Activated CD8-positive, alpha-beta memory T cell treated with anti-CD3 and anti-CD28 coated beads, Interleukin-2, amount 10 ng/mL, durations not matched to agents 7 days and 5 days (primary cell): Measurements from ENCODE around the gene TFDP2. TPM values are rescaled to one million over a fixed set of nuclear protein-coding genes. Genes with fewer than 3 reads are reported as not detected.
"Not testable (repeated sequence)": the region's sequence is repeated elsewhere in the genome, so short reads cannot be mapped to it uniquely, and the experiment has no call there.

ENCODE experiments used
- ATAC-seq: fragments of 150-1000 bp; cut with Tn5 transposase; one replicate; pipeline ENCODE4 v1.10.0; 2021; ENCODE audit warnings: moderate library complexity
- CTCF ChIA-PET: fragments of 350-600 bp; sonication (Branson Sonifier 250); formaldehyde crosslinking; loops from one replicate; lab custom pipeline; 2021; ENCODE audit warnings: antibody characterized with exemption; lab: Charles Lee
- DNase-seq: peaks from one replicate; pipeline ENCODE4 v3.0.0-alpha.2; 2020
- H3K27ac Mint-ChIP-seq: one replicate; pipeline ENCODE4 v1.8.0; 2021; ENCODE audit warnings: mild to moderate bottlenecking, mixed read lengths
- H3K27me3 Mint-ChIP-seq: one replicate; pipeline ENCODE4 v1.8.0; 2021; ENCODE audit warnings: mixed read lengths
- H3K36me3 Mint-ChIP-seq: one replicate; pipeline ENCODE4 v1.8.0; 2021; ENCODE audit warnings: mild to moderate bottlenecking, mixed read lengths
- H3K4me1 Mint-ChIP-seq: one replicate; pipeline ENCODE4 v1.8.0; 2021; ENCODE audit warnings: mixed read lengths
- H3K4me3 Mint-ChIP-seq: one replicate; pipeline ENCODE4 v1.8.0; 2021; ENCODE audit warnings: mild to moderate bottlenecking, moderate library complexity, mixed read lengths
- H3K9me3 Mint-ChIP-seq: one replicate; pipeline ENCODE4 v1.8.0; 2022; ENCODE audit warnings: low read depth, mixed read lengths
- total RNA-seq, 2 experiments: library from RNA; stranded (reverse); gene quantifications; one replicate each; pipeline ENCODE4 v1.2.3, GENCODE V29; 2021

TFDP2 gene
- total RNA-seq, 2 experiments from 2014 or later = 29.0 to 33.7 TPM

DNA sequence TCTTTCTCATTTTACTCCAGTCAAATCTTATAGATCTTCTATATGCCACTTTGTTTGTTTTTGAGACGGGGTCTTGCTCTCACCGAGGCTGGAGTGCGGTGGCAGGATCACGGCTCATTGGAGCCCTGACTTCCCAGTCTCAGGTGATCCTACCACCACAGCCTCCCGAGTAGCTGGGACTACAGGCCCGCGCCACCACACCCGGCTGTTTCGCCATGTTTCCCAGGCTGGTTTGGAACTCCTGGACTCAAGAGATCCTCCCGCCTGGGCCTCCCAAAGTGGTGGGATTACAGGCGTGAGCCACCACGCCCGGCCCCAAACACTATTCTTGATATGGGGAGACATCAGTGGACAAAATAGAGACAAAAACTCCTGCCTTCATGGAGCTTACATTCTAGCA is 927 bp upstream of the TFDP2 start:
- CTCF ChIA-PET = no interaction called here
- no peaks in the 10 kb centered on the region for H3K36me3 Mint-ChIP-seq

DNA sequence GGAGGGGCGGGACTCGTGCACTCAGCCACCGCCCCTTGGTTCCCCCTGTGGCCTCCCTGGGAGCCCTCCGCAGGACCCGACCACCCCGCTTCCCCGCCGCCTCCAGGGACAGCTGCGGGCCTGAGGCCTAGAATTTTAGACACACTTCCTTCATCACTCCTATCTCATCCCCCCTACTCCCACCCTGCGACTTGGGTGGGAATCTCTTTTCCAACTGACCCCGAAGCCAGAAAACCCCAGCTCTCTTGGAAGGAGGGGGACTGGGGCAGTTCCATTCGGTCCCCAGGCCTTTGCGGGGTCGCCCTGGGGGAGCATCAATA is 289 bp upstream of the TFDP2 start:
- CTCF ChIA-PET = interaction anchor here (0.9 kb wide), 1 partner anchor 130 kb away, joined by 4 read pairs; no protein-coding TSS in a partner anchor
- no peaks in the 10 kb centered on the region for H3K9me3 Mint-ChIP-seq
- ATAC-seq (no peak), DNase-seq (no peak)
- H3K27ac Mint-ChIP-seq = peak overlapping the region; percentile 77
- H3K4me1 Mint-ChIP-seq = peaks cover 27% of the 10 kb centered on the region
- peak overlapping the region; percentile 78 for H3K4me3 Mint-ChIP-seq
- H3K27me3 Mint-ChIP-seq = no peaks in the 10 kb centered on the region
- H3K36me3 Mint-ChIP-seq = no peaks in the 10 kb centered on the region

More for the DNA sequence above, 927 bp upstream of the TFDP2 start:
- Mint-ChIP-seq H3K9me3 (no peaks in the 10 kb centered on the region), H3K4me3 (peak overlapping the region; percentile 78), H3K27ac (no peak overlapping the region), H3K4me1 (peaks cover 27% of the 10 kb centered on the region), H3K27me3 (no peaks in the 10 kb centered on the region)
- ATAC-seq = no peak
- no peak for DNase-seq

DNA sequence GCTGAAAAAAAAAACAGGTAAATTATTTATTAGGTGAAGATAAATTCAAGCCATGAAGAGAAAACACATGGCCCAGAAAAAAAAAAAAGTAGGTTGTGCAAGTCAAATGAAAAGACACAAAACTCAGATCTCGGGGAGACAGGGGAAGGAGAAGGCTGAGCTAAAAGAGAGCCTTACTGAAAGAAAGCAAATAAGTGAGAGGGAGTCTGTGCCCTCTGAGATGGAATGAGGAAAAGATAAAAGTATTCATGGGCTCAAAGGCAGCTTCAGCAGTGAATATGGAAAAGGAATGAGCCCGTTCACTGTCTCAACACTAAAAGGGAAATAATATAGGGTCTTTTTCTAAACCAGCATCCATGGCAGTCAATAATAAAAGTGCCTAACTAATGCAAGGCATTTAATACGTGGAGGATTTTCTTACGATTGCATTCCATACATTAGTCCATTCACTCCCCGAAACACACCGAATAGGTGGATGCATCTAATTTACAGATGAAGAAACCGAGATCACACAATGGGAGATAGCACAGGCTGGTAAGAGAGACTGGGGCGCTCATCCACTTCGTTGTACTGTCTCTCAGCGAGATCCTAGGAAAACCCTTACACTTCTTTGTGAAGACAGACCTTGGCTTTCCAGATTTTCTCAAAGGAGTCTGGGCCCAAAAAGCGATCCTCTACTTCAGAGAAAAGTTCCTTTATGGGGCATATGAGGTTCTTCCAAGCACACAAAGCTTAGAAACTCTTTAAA is 1.1 kb downstream of the TFDP2 start:
- ATAC-seq = no peak
- H3K27me3 Mint-ChIP-seq = no peaks in the 10 kb centered on the region
- peak overlapping the region; percentile 64 for H3K27ac Mint-ChIP-seq
- peak overlapping the region; percentile 78 for H3K4me3 Mint-ChIP-seq
- H3K4me1 Mint-ChIP-seq = peaks cover 27% of the 10 kb centered on the region
- DNase-seq = no peak
- peaks cover 3% of the 10 kb centered on the region for H3K36me3 Mint-ChIP-seq
- H3K9me3 Mint-ChIP-seq = no peaks in the 10 kb centered on the region
- CTCF ChIA-PET = interaction anchor here (1.1 to 1.4 kb wide), 3 partner anchors 15 to 132 kb away, joined by 3 to 5 read pairs (median 4); no protein-coding TSS in a partner anchor

DNA sequence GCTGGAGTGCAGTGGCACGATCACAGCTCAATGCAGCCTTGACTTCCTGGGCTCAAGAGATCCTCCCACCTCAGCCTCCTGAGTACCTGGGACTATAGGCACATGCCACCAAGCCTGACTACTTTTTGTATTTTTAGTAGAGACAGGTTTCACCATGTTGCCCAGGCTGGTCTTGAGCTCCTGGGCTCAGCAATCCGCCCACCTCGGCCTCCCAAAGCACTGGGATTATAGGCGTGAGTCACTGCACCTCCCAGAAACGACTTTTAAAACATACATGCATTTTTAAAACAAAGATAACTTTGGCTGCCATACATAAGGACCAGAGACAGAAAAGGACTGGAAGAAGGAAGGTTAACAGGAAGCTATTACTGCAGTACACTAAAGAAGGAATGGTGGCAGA is 4.8 kb downstream of the TFDP2 start:
- not testable (repeated sequence) for H3K4me3 Mint-ChIP-seq, H3K9me3 Mint-ChIP-seq, ATAC-seq, H3K27me3 Mint-ChIP-seq, H3K27ac Mint-ChIP-seq, DNase-seq
- CTCF ChIA-PET = interaction anchor here (1.0 to 1.2 kb wide), 2 partner anchors 135 to 404 kb away, joined by 3 read pairs; no protein-coding TSS in a partner anchor
- Mint-ChIP-seq H3K36me3 (peaks cover 21% of the 10 kb centered on the region), H3K4me1 (peaks cover 21% of the 10 kb centered on the region)

DNA sequence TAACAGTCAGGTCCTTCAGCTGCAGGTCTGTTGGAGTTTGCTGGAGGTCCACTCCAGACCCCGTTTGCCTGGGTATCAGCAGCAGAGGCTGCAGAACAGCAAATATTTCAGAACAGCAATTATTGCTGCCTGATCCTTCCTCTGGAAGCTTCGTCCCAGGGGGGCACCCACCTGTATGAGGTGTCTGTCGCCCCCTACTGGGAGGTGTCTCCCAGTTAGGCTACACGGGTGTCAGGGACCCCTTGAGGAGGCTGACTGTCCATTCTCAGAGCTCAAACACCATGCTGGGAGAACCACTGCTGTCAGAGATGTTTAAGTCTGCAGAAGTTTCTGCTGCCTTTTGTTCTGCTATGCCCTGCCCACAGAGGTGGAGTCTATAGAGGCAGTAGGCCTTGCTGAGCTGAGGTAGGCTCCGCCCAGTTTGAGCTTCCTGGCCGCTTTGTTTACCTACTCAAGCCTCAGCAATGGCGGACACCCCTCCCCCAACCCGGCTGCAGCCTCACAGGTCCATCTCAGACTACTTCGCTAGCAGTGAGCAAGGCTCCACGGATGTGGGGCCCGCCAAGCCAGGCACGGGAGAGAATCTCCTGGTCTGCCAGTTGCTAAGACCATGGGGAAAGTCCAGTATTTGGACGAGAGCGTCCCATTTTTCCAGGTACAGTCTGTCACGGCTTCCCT is 8.6 kb downstream of the TFDP2 start:
- H3K36me3 Mint-ChIP-seq = peaks cover 26% of the 10 kb centered on the region
- not testable (repeated sequence) for H3K4me1 Mint-ChIP-seq, ATAC-seq, H3K27ac Mint-ChIP-seq, H3K27me3 Mint-ChIP-seq, H3K4me3 Mint-ChIP-seq, DNase-seq, H3K9me3 Mint-ChIP-seq
- CTCF ChIA-PET = interaction anchor here (1.1 to 1.5 kb wide), 2 partner anchors 32 to 265 kb away, joined by 3 to 5 read pairs; no protein-coding TSS in a partner anchor

DNA sequence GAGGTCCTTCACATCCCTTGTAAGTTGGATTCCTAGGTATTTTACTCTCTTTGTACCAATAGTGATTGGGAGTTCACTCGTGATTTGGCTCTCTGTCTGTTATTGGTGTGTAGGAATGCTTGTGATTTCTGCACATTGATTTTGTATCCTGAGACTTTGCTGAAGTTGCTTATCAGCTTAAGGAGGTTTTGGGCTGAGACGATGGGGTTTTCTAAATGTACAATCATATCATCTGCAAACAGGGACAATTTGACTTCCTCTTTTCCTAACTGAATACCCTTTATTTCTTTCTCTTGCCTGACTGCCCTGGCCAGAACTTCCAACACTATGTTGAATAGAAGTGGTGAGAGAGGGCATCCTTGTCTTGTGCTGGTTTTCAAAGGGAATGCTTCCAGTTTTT is 12.3 kb downstream of the TFDP2 start:
- H3K9me3 Mint-ChIP-seq, H3K27ac Mint-ChIP-seq, H3K4me3 Mint-ChIP-seq, H3K4me1 Mint-ChIP-seq, CTCF ChIA-PET, ATAC-seq, H3K27me3 Mint-ChIP-seq, DNase-seq: not testable (repeated sequence)
- peaks cover 17% of the 10 kb centered on the region for H3K36me3 Mint-ChIP-seq

DNA sequence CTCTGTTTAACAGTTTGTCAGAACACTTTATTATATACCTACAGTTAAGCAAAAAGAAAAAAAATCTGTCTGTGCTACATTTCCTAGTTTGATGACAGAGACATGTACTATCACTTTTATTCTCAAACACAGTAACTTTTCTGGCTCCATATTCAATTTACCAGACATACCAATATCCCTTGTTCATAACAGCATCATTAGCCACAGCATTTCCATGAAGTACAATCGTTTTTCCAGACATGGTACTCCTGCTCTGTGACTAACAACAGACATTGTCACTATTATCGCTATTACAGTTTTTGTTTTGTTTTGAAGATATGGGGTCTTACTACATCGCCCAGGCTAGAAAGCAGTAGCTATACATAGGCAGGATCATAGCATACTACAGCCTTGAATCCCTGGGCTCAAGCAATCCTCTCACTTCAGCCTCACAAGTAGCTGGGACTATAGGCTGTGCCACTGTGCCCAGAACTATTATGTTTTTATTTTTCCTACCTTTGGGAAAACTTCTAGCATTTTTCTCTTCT is 14.5 kb downstream of the TFDP2 start:
- Mint-ChIP-seq H3K27ac (no peak overlapping the region), H3K36me3 (peaks cover 12% of the 10 kb centered on the region), H3K9me3 (no peaks in the 10 kb centered on the region), H3K27me3 (no peaks in the 10 kb centered on the region), H3K4me1 (peaks cover 3% of the 10 kb centered on the region), H3K4me3 (no peak overlapping the region)
- CTCF ChIA-PET = no interaction called here
- DNase-seq = no peak
- no peak for ATAC-seq

DNA sequence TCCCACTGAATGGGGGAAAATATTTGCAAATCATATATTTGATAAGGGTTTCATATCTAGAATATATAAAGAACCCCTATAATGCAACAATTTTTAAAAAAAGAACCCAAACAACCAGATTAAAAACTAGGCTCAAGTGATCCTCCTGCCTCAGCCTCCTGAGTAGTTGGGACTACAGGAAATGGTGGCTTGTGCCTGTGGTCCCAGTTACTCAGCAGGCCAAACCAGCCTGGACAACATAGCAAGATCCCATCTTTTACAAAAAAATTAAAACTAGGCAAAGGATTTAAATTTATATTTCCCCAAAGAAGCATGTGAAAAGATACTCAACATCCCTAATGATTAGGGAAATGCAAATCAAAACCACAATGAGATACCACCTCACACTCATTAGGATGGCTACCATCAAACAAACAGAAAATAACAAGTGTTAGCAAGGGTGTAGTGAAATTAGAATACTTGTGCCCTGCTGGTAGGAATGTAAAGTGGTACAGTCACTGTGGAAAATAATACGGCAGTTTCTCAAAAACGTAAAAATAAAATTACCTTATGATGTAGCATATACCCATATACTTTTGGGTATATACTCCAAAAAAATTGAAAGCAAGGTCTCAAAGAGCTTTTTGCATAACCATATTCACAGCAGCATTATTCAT is 19.7 kb downstream of the TFDP2 start:
- Mint-ChIP-seq H3K4me3 (no peak overlapping the region), H3K27me3 (no peaks in the 10 kb centered on the region), H3K27ac (no peak overlapping the region), H3K9me3 (no peaks in the 10 kb centered on the region), H3K4me1 (peaks cover 6% of the 10 kb centered on the region), H3K36me3 (peaks cover 4% of the 10 kb centered on the region)
- ATAC-seq (no peak), DNase-seq (no peak)
- CTCF ChIA-PET = interaction anchor here (2.2 kb wide), 1 partner anchor 150 kb away, joined by 11 read pairs; no protein-coding TSS in a partner anchor

DNA sequence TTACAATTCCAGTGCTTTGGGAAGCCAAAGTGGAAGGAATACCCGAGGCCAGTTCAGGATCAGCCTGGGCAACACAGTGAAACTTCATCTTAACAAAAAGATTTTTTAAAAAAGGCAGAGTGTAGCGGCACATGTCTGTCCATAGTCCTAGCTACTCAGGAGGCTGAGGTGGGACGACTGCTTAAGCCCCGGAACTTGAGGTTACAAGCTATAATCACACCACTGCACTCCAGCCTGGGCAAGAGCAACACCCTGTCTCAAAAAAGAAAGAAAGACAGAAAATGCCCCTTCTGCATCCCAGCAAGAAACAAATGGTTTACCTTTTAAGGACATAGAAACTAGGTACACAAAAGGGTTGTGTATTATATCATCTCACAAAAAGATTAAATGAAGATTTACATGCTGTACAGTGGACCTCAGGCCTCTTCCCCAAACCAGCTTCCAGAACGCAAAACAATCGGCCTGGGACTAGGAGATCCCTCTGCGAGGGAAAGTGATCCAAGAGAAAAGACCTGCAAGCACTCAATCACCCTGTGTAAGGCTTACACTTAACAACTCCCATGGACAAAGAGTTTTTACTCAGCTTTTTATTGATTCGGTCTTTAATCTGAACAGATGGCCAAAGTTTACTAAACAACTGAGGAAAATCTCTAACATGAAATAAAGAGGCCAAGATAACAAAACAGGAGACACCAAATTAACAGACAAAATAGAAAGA is 21.2 kb downstream of the TFDP2 start:
- ATAC-seq (no peak), DNase-seq (no peak)
- no peaks in the 10 kb centered on the region for H3K27me3 Mint-ChIP-seq
- CTCF ChIA-PET = interaction anchor here (1.5 to 2.2 kb wide), 2 partner anchors 69 to 151 kb away, joined by 3 to 11 read pairs; no protein-coding TSS in a partner anchor
- H3K9me3 Mint-ChIP-seq = no peaks in the 10 kb centered on the region
- no peak overlapping the region for H3K27ac Mint-ChIP-seq
- H3K4me1 Mint-ChIP-seq = peaks cover 6% of the 10 kb centered on the region
- peaks cover 4% of the 10 kb centered on the region for H3K36me3 Mint-ChIP-seq
- H3K4me3 Mint-ChIP-seq = no peak overlapping the region

DNA sequence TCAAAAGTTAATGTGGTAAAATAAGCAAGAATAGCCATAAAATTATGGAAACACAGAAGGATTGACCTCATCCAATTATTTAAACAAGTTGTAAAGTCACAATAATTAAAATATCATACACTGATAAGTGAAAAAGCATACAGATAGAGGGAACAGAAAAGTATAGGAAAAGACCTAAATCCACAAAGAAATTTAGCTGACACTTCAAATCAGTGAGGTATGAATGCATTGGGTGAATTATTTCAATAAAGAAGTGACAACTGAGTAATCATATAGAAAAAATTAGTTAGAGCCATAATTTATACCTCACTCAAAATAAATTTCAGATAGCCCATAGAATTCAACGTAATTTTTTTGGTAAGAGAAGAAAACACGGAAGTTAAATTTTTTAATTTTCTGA is 25.1 kb downstream of the TFDP2 start:
- Mint-ChIP-seq H3K36me3 (no peaks in the 10 kb centered on the region), H3K4me1 (peaks cover 4% of the 10 kb centered on the region), H3K9me3 (no peaks in the 10 kb centered on the region), H3K27me3 (no peaks in the 10 kb centered on the region), H3K4me3 (no peak overlapping the region), H3K27ac (no peak overlapping the region)
- CTCF ChIA-PET = interaction anchor here (3.2 kb wide), 1 partner anchor 156 kb away, joined by 45 read pairs; no protein-coding TSS in a partner anchor
- DNase-seq (no peak), ATAC-seq (no peak)

DNA sequence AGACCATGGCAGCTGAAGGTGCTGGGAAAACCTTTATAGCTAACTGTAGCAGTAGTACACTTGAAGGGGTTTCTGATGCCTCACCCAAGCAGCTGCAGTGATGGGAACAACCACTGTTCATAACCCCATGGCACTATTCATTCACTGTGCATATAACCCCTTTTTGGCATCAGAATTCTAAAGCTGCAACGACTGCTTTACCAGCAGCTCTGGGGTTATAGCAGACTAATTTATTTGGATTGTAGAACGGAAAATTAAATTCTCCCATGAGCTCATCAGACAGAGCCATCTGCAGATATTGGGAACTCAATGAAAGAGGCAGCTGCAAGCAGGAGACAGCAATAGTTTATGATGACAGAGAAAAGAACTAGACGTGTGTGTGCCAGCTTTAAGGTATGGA is 28.6 kb downstream of the TFDP2 start:
- no peak overlapping the region for H3K27ac Mint-ChIP-seq
- no peaks in the 10 kb centered on the region for H3K9me3 Mint-ChIP-seq
- CTCF ChIA-PET = no interaction called here
- H3K4me3 Mint-ChIP-seq = no peak overlapping the region
- H3K4me1 Mint-ChIP-seq = no peaks in the 10 kb centered on the region
- no peaks in the 10 kb centered on the region for H3K27me3 Mint-ChIP-seq
- peaks cover 2% of the 10 kb centered on the region for H3K36me3 Mint-ChIP-seq
- ATAC-seq = no peak
- no peak for DNase-seq

DNA sequence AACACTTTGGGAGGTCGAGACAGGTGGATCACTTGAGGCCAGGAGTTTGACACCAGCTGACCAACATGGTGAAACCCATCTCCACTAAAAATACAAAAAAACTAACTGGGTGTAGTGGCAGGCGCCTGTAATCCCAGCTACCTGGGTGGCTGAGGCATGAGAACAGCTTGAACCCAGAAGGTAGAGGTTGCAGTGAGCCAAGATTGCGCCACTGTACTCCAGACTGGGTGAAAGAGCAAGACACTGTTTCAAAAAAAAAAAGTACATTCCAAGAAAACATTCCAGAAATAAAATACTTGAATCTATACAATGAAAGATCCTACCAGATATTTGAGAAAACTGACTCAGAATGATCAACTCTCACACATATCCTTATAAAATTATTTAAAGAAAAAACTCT is 30.4 kb downstream of the TFDP2 start:
- CTCF ChIA-PET = interaction anchor here (2.2 kb wide), 1 partner anchor 162 kb away, joined by 5 read pairs; no protein-coding TSS in a partner anchor
- ATAC-seq (no peak), DNase-seq (no peak)
- no peaks in the 10 kb centered on the region for H3K27me3 Mint-ChIP-seq
- H3K27ac Mint-ChIP-seq = no peak overlapping the region
- H3K36me3 Mint-ChIP-seq = peaks cover 2% of the 10 kb centered on the region
- no peaks in the 10 kb centered on the region for H3K9me3 Mint-ChIP-seq
- H3K4me1 Mint-ChIP-seq = no peaks in the 10 kb centered on the region
- H3K4me3 Mint-ChIP-seq = no peak overlapping the region
